BE2C (cell line): ENCODE results near the gene MAST2.

Experiments used
- DNase-seq: peaks from one replicate; pipeline ENCODE4 v3.0.0-alpha.2; 2020
- H3K27me3 ChIP-seq: fragments of 250-450 bp; sonication (Bioruptor Pico); 2 replicates; pipeline ENCODE4 v1.5.1; 2020; ENCODE audit warnings: mild to moderate bottlenecking
- H3K36me3 ChIP-seq: fragments of 250-450 bp; sonication (Bioruptor Pico); 2 replicates; pipeline ENCODE4 v1.5.1; 2020; ENCODE audit warnings: mild to moderate bottlenecking
- H3K4me1 ChIP-seq: fragments of 250-450 bp; sonication (Bioruptor Pico); 2 replicates; pipeline ENCODE4 v1.5.1; 2020
- H3K4me3 ChIP-seq: 2 replicates; pipeline ENCODE4 v1.5.1; 2011; ENCODE audit warnings: low read depth, low read length
- H3K9me3 ChIP-seq: fragments of 250-450 bp; sonication (Bioruptor Pico); 2 replicates; pipeline ENCODE4 v1.5.1; 2020
- TF ChIP-seq, protein P1 (sequence below): IDR thresholded peaks from 2 replicates; pipeline ENCODE4 v1.5.1; 2012; ENCODE audit warnings: mild to moderate bottlenecking, low read depth, low read length

The MAST2 gene

DNA sequence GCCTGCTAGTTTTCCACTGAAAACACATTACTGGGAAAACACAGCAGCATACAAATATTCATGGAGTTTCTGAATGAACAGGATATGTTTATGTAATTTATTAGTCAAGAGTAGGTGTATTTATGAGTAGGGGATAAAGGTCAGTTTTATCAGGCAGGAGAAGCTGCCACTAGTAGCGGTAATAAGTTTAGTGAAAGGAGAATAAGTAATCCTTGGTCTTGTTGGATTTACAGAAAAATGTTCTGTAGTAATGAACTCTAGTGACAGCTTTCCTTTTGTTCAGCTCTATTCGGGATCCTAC is 1.2 kb downstream of the MAST2 start:
- Histone ChIP-seq H3K4me1 (peaks cover 10% of the 10 kb centered on the region; the same call in 1 of the 2 replicates), H3K36me3 (no peaks in the 10 kb centered on the region), H3K27me3 (no peaks in the 10 kb centered on the region), H3K9me3 (no peaks in the 10 kb centered on the region), H3K4me3 (peak overlapping the region; percentile 61)
- DNase-seq, result no peak
- TF ChIP-seq, protein P1, sequence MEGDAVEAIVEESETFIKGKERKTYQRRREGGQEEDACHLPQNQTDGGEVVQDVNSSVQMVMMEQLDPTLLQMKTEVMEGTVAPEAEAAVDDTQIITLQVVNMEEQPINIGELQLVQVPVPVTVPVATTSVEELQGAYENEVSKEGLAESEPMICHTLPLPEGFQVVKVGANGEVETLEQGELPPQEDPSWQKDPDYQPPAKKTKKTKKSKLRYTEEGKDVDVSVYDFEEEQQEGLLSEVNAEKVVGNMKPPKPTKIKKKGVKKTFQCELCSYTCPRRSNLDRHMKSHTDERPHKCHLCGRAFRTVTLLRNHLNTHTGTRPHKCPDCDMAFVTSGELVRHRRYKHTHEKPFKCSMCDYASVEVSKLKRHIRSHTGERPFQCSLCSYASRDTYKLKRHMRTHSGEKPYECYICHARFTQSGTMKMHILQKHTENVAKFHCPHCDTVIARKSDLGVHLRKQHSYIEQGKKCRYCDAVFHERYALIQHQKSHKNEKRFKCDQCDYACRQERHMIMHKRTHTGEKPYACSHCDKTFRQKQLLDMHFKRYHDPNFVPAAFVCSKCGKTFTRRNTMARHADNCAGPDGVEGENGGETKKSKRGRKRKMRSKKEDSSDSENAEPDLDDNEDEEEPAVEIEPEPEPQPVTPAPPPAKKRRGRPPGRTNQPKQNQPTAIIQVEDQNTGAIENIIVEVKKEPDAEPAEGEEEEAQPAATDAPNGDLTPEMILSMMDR, result no peak

DNA sequence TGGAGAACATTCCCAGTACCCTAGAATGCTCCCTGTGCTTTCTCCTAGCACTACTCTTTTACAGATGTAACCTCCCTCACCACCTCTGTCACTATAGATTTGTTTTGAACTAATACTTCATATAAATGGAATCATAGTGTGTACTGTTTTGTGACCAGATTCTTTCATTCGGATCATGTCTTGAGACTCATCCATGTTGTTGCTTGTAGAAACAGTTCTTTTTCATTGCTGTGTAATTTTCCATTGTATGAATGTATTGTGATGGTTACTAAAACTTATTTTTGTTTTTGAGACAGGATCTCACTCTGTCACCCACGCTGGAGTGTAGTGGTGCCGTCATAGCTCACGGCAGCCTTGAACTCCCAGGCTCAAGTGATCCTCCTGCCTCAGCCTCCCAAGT is 2.7 kb downstream of the MAST2 start:
- Histone ChIP-seq H3K4me3 (no peak overlapping the region), H3K4me1 (peaks cover 10% of the 10 kb centered on the region; the same call in 1 of the 2 replicates), H3K27me3 (no peaks in the 10 kb centered on the region), H3K36me3 (no peaks in the 10 kb centered on the region), H3K9me3 (no peaks in the 10 kb centered on the region)
- TF ChIP-seq, protein P1, result no peak
- no peak for DNase-seq

DNA sequence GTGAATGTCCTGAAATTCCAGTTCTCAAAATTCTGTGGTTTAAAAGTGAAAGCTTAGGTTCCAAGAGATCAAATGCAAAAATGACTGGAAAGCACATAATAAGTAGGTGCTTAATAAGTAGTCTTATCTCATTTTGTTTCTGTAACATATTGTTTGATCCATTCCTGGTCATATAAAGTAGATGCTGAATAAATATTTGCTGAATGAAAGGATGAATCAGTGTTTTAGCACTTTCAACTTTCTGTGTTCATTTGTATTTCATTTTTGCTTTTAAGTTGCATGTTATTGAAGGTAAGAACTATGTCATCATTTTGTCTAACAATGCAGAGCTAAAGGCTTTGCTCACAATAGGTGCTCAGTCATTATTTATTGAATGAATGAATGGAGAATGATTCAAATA is 6.3 kb downstream of the MAST2 start:
- Histone ChIP-seq H3K9me3 (no peaks in the 10 kb centered on the region), H3K4me3 (no peak overlapping the region), H3K36me3 (no peaks in the 10 kb centered on the region), H3K4me1 (no peaks in the 10 kb centered on the region), H3K27me3 (no peaks in the 10 kb centered on the region)
- DNase-seq, result no peak
- TF ChIP-seq, protein P1, result no peak

DNA sequence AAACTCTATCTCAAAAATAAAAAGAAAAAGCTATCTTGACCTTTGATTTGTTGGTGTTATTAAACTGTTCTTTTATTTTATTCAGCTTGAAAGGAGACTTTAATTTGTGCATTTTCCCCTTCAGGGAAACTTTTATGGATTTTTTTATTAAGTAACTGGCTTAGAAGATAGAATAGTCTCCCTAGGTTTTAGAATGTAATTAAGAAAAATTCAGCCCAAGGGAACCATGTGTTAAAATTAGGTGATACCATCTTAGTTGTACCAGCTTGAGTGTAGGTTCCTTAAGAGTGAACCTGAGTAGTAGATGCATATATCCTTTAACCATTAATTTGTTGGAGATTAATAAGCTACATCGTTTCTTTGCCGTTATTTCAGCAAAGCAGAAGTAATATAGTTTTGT is 11.4 kb downstream of the MAST2 start:
- Histone ChIP-seq H3K4me1 (no peaks in the 10 kb centered on the region), H3K36me3 (no peaks in the 10 kb centered on the region), H3K9me3 (no peaks in the 10 kb centered on the region), H3K4me3 (no peak overlapping the region), H3K27me3 (no peaks in the 10 kb centered on the region)
- no peak for DNase-seq
- TF ChIP-seq, protein P1, result no peak

DNA sequence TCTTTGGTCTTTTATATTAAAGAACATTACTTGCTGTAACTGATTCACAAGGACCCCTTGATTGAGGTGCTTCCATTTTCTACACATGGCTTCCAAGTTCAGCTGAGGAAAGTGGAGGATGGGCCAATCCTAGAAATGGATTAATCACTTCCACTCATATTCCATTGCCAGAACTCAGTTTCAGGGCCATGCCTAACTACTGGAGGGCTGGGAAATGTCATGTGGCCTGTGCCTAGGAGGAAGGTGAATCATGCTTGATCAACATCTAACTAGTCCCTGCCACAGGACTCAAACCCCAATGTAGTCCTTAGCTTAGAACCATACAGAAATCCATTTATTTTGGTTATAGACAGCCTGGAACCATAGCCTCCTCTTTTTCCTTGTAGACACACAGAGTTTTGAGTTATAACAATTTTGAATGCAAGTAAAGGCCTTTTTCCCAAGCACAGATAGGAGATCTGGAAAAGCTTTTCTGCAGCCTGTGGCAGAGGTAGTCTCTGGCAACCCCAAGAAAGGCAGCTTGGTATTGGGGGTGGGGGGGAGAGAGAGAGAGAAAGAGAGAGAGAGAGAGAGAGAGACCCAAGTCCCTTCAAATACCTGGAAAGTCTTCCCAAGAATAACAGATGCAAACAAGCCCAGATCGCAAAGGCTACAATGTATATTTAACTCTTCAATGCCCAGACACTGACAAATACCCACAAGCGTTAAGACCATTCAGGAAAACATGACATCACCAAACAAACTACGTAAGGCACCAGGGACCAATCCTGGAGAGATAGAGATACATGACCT is 12.5 kb downstream of the MAST2 start:
- Histone ChIP-seq H3K4me1 (no peaks in the 10 kb centered on the region), H3K4me3 (no peak overlapping the region), H3K27me3 (no peaks in the 10 kb centered on the region), H3K9me3 (no peaks in the 10 kb centered on the region), H3K36me3 (no peaks in the 10 kb centered on the region)
- no peak for DNase-seq
- TF ChIP-seq, protein P1, result no peak

DNA sequence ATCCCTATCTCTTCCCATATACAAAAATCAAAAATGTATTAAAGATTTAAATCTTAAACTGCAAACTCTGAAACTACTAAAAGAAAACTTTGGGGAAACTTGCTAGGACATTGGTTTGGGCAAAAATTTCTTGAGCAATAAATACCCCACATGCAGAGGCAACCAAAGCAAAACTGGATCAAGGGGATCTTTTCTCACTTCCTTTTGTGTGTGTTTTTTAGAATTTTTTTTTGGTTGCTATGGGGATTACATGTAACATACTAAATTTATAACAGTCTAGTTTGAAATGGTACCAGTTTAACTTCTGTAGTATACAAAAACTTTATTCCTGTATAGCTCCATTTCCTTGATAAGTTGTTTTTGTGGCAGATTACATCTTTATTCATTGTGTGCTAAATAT is 16.8 kb downstream of the MAST2 start:
- no peak overlapping the region for H3K4me3 ChIP-seq
- no peaks in the 10 kb centered on the region for H3K4me1 ChIP-seq
- no peaks in the 10 kb centered on the region for H3K36me3 ChIP-seq
- TF ChIP-seq, protein P1, result no peak
- no peaks in the 10 kb centered on the region for H3K27me3 ChIP-seq
- DNase-seq, result no peak
- H3K9me3 ChIP-seq, result no peaks in the 10 kb centered on the region
